Breast epithelium (tissue), 4 donors: ENCODE data around the gene CCNL1. TPM values are rescaled to one million over a fixed set of nuclear protein-coding genes. Genes with fewer than 3 reads are reported as not detected.
A peak's percentile ranks its signal among the peaks of the same experiment; 100 is the strongest.
"Not testable (repeated sequence)": the region's sequence is repeated elsewhere in the genome, so short reads cannot be mapped to it uniquely, and the experiment has no call there.

Experiments
- DNase-seq, 2 donors: peaks; one replicate each; pipeline ENCODE4 v3.0.0-alpha.2; 2019; ENCODE audit warnings: low spot score in 2 of 2
- H3K27ac ChIP-seq, 2 donors: fragments of 200-600 bp; sonication (generic) in 1 of 2; one replicate each; pipeline ENCODE4 v1.5.1; 2016 to 2019; ENCODE audit warnings: mild to moderate bottlenecking in 1 of 2
- H3K27me3 ChIP-seq, 2 donors: fragments of 200-600 bp; sonication (generic) in 1 of 2; one replicate each; pipeline versions ENCODE4 v1.5.1 to v1.6.0; 2017 to 2019; ENCODE audit warnings: control low read depth in 1 of 2, mild to moderate bottlenecking in 1 of 2
- H3K36me3 ChIP-seq: fragments of 200-600 bp; one replicate; pipeline ENCODE4 v1.5.1; 2019
- H3K4me1 ChIP-seq, 2 donors: fragments of 200-600 bp; sonication (generic); one replicate each; pipeline ENCODE4 v1.5.1; 2016 to 2019; ENCODE audit warnings: control low read depth in 1 of 2
- H3K4me3 ChIP-seq, 3 donors: fragments of 200-600 bp; sonication (generic); 1 replicate in 2 of 3; 2 replicates in 1 of 3; pipeline ENCODE4 v1.5.1; 2016 to 2019; ENCODE audit warnings: mild to moderate bottlenecking in 3 of 3, moderate library complexity in 2 of 3
- H3K9me3 ChIP-seq, 2 donors: fragments of 200-600 bp; sonication (generic) in 1 of 2; one replicate each; pipeline ENCODE4 v1.5.1; 2016 to 2019; ENCODE audit warnings: control low read depth in 1 of 2
- CTCF ChIP-seq, 3 donors: fragments of 450-650 bp; IDR thresholded peaks; one replicate each; pipeline ENCODE4 v1.5.1; 2016 to 2017; ENCODE audit warnings: antibody characterized with exemption in 3 of 3, mild to moderate bottlenecking in 3 of 3, moderate library complexity in 3 of 3
- POLR2A ChIP-seq: fragments of 450-650 bp; IDR thresholded peaks from one replicate; pipeline ENCODE4 v1.6.1; 2016; ENCODE audit warnings: antibody characterized with exemption, mild to moderate bottlenecking, moderate library complexity
- POLR2AphosphoS5 ChIP-seq, 3 donors: sonication (generic); formaldehyde crosslinking; IDR thresholded peaks; one replicate each; pipeline ENCODE4 v1.6.1; 2017; ENCODE audit warnings: antibody characterized with exemption in 3 of 3
- intact Hi-C: fragments of 100-400 bp; cut with DNase I; formaldehyde crosslinking; loops from one replicate; pipeline ENCODE4 v1.15.1; 2023; ENCODE audit warnings: low total_unique reads
- total RNA-seq, 3 donors: library from RNA; depleted of rRNA; stranded (reverse); fragments of >200 nt; gene quantifications; one replicate each; pipeline ENCODE4 v1.1.0, GENCODE V29; 2016

CCNL1 gene
- total RNA-seq, 3 donors from 2014 or later = 270 to 573 (median 300) TPM

- no peaks in the 10 kb centered on the region for H3K4me1 ChIP-seq
- no peak for DNase-seq
- no peak overlapping the region for H3K4me3 ChIP-seq
- no peaks in the 10 kb centered on the region for H3K9me3 ChIP-seq
- no peak for TF ChIP-seq POLR2A
- TF ChIP-seq POLR2AphosphoS5 (IDR thresholded peaks at IDR 0.05) = no peak
- H3K27ac ChIP-seq = peak overlapping the region; percentile 42 to 44
- no peaks in the 10 kb centered on the region for H3K36me3 ChIP-seq
- no peaks in the 10 kb centered on the region for H3K27me3 ChIP-seq
- intact Hi-C loops = no loop called here
These were observed 6.6 kb upstream of the CCNL1 start for GRCh38 chr3:157166561-157166960.

GRCh38 chr3:157166115-157166514, 6.2 kb upstream of the CCNL1 start:
- H3K9me3 ChIP-seq = no peaks in the 10 kb centered on the region
- peak overlapping the region; percentile 42 to 44 for H3K27ac ChIP-seq
- no peak for DNase-seq
- H3K27me3 ChIP-seq = no peaks in the 10 kb centered on the region
- intact Hi-C loops = no loop called here
- H3K4me1 ChIP-seq = no peaks in the 10 kb centered on the region
- TF ChIP-seq POLR2AphosphoS5 (IDR thresholded peaks at IDR 0.05) (no peak), POLR2A (no peak), CTCF (IDR thresholded peaks at IDR 0.05) (no peak)
- no peak overlapping the region for H3K4me3 ChIP-seq
- no peaks in the 10 kb centered on the region for H3K36me3 ChIP-seq

- no peaks in the 10 kb centered on the region for H3K9me3 ChIP-seq
- peaks cover 0 to 1% of the 10 kb centered on the region in 2 donors for H3K4me1 ChIP-seq
- no peaks in the 10 kb centered on the region for H3K36me3 ChIP-seq
- H3K27me3 ChIP-seq = no peaks in the 10 kb centered on the region
- H3K27ac ChIP-seq = no peak overlapping the region
- H3K4me3 ChIP-seq = no peak overlapping the region
- intact Hi-C loops = no loop called here
- no peak for DNase-seq
- TF ChIP-seq CTCF (IDR thresholded peaks at IDR 0.05) (no peak), POLR2A (no peak), POLR2AphosphoS5 (IDR thresholded peaks at IDR 0.05) (no peak)
These were observed 3.4 kb upstream of the CCNL1 start for GRCh38 chr3:157163217-157163953.

- intact Hi-C loops, DNase-seq, H3K4me3 ChIP-seq, H3K36me3 ChIP-seq, H3K4me1 ChIP-seq, H3K27me3 ChIP-seq, H3K27ac ChIP-seq, H3K9me3 ChIP-seq: not testable (repeated sequence)
These were observed 2.7 kb upstream of the CCNL1 start for GRCh38 chr3:157162620-157163019.

GRCh38 chr3:157160658-157161424, 894 bp upstream of the CCNL1 start:
- Histone ChIP-seq H3K4me3 (peak overlapping the region; percentile 87 to 98 (median 97)), H3K4me1 (peaks cover 0 to 23% of the 10 kb centered on the region in 2 donors), H3K27me3 (no peaks in the 10 kb centered on the region), H3K27ac (peak overlapping the region; percentile 100), H3K9me3 (no peaks in the 10 kb centered on the region), H3K36me3 (no peaks in the 10 kb centered on the region)
- DNase-seq = peak; percentile 81
- intact Hi-C loops = loop anchor here (2.0 kb wide), 1 partner anchor 14 kb away; no protein-coding TSS in a partner anchor
- TF ChIP-seq CTCF (IDR thresholded peaks at IDR 0.05) = no peak
- TF ChIP-seq POLR2A = no peak
- no peak for TF ChIP-seq POLR2AphosphoS5 (IDR thresholded peaks at IDR 0.05)
